Ramos (cell line): ENCODE data around the gene PFN1.

Source experiments
- in situ Hi-C: fragments of 300-500 bp; cut with MboI; formaldehyde crosslinking; loops from one replicate; pipeline ENCODE4 v1.14.3; 2022; ENCODE audit warnings: low sequenced_read_pairs; ENCODE audit not compliant: unreplicated experiment

PFN1 gene

DNA sequence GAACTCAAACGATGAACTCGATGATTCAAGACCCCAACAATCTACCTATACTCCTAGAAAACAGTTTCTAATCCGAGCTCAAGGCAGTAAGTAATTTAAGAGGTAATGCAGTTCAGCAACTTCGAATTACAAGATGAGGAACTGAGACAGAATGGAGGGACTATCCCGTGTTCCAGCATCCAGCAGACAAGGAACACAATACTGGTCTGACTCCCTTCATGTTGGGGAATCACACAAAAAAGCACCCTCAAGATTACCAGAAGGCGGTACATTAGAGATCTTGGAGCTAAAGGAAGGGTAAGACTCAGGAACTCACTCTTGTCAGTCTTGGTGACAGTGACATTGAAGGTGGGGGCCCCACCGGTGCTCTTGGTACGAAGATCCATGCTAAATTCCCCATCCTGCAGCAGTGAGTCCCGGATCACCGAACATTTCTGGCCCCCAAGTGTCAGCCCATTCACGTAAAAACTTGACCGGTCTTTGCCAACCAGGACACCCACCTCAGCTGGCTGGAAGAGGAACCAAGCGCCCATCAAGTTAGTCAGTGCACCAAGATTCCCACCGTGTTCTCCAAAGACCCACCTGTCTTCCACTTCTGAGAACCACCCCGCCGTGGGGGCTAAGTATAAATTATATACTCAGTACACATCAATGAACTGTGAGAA is 1.9 kb downstream of the PFN1 start:
- in situ Hi-C loops, result no loop called here

DNA sequence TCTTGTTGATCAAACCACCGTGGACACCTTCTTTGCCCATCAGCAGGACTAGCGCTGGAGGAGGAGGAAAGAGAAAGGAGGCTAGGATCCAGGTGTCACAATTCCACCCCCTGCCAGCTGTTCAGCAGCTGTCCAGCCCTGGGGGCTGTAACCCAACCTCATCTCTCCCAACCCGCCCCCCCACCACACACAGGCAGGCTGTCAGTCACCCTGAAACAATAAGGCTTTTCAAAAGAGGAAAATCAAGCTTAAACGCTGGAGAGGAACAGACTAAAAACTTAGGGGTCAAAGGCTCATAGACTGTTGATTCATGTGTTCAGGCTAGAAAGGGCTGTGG is 2.4 kb downstream of the PFN1 start:
- in situ Hi-C loops, result no loop called here

- in situ Hi-C loops, result no loop called here
Measured at GRCh38 chr17:4945176-4945943, 3.0 kb downstream of the PFN1 start.

- in situ Hi-C loops, result no loop called here
Measured at GRCh38 chr17:4944554-4945175, 3.7 kb downstream of the PFN1 start.

DNA sequence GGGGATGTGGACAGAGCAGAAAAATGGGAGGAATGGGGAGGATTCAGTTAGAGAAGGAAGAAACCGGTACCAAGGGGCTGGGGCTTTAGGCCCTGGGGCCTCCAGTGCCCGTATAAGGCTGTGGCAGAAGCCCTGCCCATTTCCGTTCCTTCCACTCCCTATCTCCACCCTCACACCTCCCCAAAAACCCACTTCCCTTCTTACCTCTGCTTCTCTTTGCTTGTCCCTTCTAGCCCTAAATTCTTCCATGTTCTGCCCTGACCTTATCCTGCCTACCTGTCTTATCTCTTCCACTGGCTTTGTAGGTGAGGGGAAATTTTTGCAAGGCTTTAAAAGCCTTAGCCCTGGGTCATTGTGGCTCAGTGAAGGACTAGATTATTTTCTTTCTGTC is 4.2 kb downstream of the PFN1 start:
- in situ Hi-C loops, result no loop called here

GRCh38 chr17:4942760-4943508 is 5.4 kb downstream of the PFN1 start:
- in situ Hi-C loops, result no loop called here

- in situ Hi-C loops, result no loop called here
Measured at GRCh38 chr17:4941319-4941610, 7.1 kb downstream of the PFN1 start.

- in situ Hi-C loops, result no loop called here
Measured at GRCh38 chr17:4940555-4941318, 7.6 kb downstream of the PFN1 start.

DNA sequence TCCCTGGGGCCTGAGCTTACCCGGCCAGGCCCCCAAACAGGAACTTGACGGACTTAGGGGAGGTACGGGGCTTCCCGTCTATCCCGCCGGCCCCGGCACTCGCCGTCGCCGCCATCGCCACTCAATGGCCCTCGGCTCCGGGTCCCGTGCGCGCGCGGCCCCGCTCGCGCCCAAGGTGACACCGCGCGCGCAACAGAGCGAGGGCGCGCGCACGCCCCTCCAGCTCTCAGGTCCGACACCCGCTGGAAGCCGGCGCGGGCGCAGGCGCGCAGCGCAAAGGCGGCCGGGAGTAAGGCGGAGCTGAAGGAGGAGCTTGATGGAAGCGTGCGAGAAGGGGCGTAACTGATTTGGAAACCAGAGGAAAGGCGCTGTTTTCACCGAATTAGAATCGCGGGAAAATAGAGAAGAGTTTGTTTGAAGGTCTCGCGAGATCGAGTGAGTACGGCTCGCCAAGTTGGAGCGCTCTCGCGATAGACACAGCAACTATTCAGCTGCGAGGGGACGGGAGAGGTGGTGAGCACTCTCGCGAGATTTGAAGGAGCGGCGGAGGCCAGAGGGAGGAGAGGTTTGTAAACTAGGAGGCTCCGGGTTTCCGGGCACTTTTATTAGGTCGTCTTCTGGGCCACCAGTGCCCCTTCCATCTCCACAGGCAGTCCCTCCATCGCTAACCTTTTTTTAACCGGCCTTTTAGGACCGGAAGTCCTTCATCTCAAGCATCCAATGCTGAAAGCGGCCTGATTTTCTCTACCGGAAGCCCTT is 8.4 kb downstream of the PFN1 start, which contains the start of the genes RNF167 and SLC25A11:
Gene RNF167 (plus strand): TSS at position 473 of the 759 bp plus-strand sequence. CDS start 642 bp downstream, outside the sequence.
Gene SLC25A11 (minus strand): TSS at position 251 of the 759 bp plus-strand sequence. CDS start 136 bp downstream, at position 115.
- in situ Hi-C loops, result no loop called here

DNA sequence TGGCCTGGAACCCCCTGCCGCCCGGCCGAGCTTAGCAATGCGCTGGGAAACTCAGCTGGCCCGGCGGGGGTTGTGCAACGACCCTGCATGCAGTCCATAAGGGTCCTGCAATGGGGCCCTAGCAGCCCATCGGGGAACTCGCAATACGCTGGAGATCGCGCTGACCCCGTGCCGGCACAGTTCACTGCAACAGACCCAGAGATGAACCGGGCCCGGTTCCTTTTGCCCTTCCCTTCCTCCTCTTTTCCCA is 8.9 kb downstream of the PFN1 start:
- in situ Hi-C loops, result no loop called here

- in situ Hi-C loops, result no loop called here
Measured at GRCh38 chr17:4938688-4939545, 9.4 kb downstream of the PFN1 start.

DNA sequence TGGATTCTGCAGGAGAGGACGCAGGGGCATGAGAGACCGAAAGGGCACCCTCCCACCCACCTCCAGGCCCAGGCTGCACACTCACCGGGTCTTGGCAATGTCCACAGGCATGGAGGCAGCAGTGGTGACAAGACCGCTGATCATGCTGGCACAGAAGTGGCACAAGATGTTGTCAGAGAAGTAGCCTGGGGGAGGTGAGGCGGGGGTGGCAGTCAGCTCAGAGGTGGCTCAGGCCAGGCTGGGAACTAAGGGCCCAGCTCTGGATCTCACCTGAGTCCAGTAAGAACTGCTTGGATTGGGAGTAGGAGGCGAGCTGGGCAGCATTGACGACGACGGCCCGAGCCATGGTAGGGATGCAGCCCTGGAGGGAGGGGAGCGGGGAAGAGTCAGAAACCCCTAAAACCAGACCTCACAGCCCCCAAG is 10.2 kb downstream of the PFN1 start:
- in situ Hi-C loops, result no loop called here

DNA sequence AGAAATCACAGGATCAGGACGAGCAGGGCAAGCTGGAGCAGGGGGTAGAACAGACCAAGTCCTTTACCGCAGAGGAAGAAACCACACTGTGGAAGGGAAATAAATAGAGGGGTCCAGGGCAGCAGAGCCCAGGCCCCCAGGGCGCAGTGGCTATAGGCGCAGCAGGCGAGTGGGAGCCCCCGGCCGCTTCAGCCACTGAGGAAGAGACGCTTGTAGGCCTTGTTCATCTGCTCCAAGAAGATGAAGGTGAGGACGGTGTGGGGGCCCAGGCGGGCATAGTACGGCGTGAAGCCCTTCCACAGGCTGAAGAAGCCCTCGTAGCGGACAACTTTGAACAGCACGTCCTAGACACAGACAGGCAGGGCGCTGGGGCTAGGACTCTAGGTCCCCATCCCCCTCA is 10.8 kb downstream of the PFN1 start:
- in situ Hi-C loops, result no loop called here

DNA sequence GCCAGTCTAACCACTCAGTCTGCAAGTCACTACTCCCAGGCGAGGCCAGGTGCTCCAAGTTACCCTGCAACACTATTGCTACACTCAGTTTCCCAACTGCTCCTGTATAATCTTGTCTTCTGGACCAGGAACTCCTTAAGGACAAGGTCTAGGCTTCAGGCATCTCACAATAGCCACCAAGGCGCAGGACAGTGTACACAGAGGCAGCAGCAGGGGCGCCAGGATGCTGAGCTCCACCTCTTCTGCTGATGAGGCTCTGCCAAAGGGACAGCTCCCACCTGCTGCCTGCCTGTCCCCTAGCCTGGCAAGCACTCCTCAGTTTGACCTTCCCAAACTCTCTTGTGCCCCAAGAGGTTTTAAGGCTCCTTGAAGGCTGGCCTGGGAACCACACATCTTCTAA is 11.9 kb downstream of the PFN1 start:
- in situ Hi-C loops, result no loop called here

- in situ Hi-C loops, result no loop called here
Measured at GRCh38 chr17:4935650-4936049, 12.7 kb downstream of the PFN1 start.

DNA sequence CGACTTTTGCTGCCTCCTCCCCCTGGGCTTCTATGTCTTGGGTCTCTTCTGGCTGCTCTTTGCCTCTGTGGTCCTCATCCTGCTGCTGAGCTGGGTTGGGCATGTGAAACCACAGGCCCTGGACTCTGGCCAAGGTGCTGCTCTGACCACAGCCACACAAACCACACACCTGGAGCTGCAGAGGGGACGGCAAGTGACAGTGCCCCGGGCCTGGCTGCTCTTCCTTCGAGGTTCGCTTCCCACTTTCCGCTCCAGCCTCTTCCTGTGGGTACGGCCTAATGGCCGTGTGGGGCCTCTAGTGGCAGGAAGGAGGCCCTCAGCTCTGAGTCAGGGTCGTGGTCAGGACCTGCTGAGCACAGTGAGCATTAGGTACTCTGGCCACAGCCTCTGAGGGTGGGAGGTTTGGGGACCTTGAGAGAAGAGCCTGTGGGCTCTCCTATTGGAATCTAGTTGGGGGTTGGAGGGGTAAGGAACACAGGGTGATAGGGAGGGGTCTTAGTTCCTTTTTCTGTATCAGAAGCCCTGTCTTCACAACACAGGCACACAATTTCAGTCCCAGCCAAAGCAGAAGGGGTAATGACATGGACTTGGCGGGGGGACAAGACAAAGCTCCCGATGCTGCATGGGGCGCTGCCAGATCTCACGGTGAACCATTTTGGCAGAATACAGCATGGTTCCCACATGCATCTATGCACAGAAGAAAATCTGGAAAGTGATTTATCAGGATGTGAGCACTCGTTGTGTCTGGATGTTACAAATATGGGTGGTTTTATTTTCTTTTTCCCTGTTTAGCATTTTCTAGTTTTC is 14.0 kb downstream of the PFN1 start:
- in situ Hi-C loops, result no loop called here

DNA sequence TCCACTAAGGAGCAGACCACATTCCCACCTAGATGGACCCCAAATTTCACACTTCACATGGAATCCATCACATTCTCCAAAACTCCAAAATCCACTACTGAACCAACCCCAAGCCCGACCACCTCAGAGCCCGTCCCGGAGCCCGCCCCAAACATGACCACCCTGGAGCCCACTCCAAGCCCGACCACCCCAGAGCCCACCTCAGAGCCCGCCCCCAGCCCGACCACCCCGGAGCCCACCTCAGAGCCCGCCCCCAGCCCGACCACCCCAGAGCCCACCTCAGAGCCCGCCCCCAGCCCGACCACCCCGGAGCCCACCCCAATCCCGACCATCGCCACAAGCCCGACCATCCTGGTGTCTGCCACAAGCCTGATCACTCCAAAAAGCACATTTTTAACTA is 14.7 kb downstream of the PFN1 start:
- in situ Hi-C loops, result no loop called here

DNA sequence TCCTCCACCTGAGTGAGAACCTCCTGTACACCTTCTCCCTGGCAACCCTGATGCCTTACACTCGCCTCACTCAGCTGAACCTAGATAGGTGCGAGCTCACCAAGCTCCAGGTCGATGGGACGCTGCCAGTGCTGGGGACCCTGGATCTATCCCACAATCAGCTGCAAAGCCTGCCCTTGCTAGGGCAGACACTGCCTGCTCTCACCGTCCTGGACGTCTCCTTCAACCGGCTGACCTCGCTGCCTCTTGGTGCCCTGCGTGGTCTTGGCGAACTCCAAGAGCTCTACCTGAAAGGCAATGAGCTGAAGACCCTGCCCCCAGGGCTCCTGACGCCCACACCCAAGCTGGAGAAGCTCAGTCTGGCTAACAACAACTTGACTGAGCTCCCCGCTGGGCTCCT is 15.6 kb downstream of the PFN1 start:
- in situ Hi-C loops, result no loop called here
